ENCODE data around the gene RFX2.

DNA sequence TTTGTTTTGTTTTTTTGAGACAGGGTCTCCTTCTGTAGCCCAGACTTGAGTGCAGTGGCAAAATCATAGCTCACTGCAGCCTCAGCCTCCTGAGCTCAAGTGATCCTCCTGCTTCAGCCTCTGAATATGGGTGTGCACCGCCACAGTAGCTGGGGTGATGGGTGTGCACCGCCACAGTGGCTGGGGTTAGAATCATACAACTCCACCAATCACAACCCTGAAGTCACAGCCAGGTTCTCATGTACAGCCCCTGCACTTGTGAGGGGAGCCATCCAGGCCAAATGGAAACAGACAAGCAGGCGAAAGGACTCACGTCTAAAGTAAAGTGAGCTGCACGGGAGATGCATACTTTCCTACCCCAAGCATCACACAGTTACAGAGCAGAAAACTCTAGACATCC is 69.2 kb downstream of the RFX2 start:
- TF ChIP-seq, protein P1, sequence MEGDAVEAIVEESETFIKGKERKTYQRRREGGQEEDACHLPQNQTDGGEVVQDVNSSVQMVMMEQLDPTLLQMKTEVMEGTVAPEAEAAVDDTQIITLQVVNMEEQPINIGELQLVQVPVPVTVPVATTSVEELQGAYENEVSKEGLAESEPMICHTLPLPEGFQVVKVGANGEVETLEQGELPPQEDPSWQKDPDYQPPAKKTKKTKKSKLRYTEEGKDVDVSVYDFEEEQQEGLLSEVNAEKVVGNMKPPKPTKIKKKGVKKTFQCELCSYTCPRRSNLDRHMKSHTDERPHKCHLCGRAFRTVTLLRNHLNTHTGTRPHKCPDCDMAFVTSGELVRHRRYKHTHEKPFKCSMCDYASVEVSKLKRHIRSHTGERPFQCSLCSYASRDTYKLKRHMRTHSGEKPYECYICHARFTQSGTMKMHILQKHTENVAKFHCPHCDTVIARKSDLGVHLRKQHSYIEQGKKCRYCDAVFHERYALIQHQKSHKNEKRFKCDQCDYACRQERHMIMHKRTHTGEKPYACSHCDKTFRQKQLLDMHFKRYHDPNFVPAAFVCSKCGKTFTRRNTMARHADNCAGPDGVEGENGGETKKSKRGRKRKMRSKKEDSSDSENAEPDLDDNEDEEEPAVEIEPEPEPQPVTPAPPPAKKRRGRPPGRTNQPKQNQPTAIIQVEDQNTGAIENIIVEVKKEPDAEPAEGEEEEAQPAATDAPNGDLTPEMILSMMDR (conservative IDR thresholded peaks at IDR 0.05; ENCODE audit: low read length): no peak
- TF ChIP-seq EZH2phosphoT487 (IDR thresholded peaks at IDR 0.05; ENCODE audit: borderline replicate concordance): no peak

All from Loucy (cell line).